ENCODE data around the gene NR5A1.

- TF ChIP-seq CTCF (IDR thresholded peaks at IDR 0.05), result no peak
- no peak for TF ChIP-seq POLR2A (IDR thresholded peaks at IDR 0.05)
- TF ChIP-seq POLR2AphosphoS5 (IDR thresholded peaks at IDR 0.05), result no peak
- TF ChIP-seq EP300 (IDR thresholded peaks at IDR 0.05; ENCODE audit: low read depth), result no peak
Observed at GRCh38 chr9:124439686-124440243, 67.4 kb downstream of the NR5A1 start.

Measured in transverse colon (tissue), 4 donors.